GM12874 (cell line): ENCODE measurements around the gene GTF3C5.

Experiments
- TF ChIP-seq, protein P1 (sequence below): IDR thresholded peaks from 2 replicates; pipeline ENCODE4 v1.5.1; 2011; ENCODE audit warnings: low read depth, mild to moderate bottlenecking, control low read depth, low read length, moderate library complexity; ENCODE audit not compliant: insufficient read depth

The GTF3C5 gene, protein sequence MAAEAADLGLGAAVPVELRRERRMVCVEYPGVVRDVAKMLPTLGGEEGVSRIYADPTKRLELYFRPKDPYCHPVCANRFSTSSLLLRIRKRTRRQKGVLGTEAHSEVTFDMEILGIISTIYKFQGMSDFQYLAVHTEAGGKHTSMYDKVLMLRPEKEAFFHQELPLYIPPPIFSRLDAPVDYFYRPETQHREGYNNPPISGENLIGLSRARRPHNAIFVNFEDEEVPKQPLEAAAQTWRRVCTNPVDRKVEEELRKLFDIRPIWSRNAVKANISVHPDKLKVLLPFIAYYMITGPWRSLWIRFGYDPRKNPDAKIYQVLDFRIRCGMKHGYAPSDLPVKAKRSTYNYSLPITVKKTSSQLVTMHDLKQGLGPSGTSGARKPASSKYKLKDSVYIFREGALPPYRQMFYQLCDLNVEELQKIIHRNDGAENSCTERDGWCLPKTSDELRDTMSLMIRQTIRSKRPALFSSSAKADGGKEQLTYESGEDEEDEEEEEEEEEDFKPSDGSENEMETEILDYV

DNA sequence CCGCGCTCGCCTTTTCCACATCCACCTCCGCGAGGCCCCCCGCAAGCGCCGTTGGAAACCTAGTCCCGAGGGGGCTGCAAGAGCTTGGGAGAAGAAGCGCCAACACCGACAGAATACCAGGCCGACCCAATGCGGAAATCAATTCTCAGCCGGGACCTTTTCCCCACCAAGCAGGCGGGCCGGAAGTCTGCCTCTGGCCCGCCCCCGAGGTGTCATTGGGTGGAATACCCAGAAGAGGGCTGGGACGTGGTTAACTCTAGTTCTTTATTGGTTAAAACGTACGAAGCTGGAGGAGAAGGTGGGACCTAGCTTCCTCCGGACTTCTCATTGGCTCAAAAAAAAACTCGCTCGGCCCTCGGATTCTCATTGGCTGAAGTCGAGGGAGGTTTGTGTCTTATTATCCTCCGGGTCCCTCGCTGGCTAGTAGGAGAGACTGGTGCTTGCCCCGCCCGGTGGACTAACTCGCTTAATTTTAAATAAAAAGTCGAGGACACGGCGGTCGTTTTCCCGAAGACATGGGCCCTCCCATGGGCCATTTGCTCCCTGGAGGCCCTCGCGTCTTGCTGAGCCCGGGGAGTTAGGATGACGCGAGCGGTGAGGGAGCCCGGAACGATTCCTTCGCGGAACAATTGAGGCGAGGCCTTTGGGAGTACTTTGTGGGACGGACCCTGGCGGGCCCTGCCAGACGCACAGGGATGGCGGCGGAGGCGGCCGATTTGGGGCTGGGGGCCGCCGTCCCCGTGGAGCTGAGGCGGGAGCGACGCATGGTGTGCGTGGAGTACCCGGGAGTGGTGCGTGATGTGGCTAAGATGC, at the start of gene GTF3C5:
Gene GTF3C5 (plus strand): TSS at position 681 of the 813 bp plus-strand sequence. CDS start 15 bp downstream, at position 696.
- TF ChIP-seq, protein P1, sequence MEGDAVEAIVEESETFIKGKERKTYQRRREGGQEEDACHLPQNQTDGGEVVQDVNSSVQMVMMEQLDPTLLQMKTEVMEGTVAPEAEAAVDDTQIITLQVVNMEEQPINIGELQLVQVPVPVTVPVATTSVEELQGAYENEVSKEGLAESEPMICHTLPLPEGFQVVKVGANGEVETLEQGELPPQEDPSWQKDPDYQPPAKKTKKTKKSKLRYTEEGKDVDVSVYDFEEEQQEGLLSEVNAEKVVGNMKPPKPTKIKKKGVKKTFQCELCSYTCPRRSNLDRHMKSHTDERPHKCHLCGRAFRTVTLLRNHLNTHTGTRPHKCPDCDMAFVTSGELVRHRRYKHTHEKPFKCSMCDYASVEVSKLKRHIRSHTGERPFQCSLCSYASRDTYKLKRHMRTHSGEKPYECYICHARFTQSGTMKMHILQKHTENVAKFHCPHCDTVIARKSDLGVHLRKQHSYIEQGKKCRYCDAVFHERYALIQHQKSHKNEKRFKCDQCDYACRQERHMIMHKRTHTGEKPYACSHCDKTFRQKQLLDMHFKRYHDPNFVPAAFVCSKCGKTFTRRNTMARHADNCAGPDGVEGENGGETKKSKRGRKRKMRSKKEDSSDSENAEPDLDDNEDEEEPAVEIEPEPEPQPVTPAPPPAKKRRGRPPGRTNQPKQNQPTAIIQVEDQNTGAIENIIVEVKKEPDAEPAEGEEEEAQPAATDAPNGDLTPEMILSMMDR, result no peak

DNA sequence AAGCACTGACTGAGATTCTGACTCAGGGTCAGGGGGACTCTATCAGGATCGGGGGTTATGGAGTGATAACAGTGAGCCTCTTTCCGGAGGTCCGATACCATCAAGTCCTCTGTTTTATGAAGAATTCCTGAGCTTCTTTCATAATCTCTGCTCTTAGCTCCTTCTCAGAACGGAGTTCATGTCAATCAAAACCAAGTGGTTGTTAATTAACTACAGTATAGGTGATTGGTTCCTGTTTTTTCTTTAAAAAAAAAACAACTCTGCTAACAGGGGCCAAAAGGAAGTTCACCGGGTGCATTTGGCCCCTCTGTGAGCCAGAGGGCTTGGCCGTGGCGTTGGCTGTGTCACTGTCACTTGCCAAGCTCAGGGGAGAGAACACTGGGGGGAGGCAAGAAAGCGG, 48.3 kb upstream of the GTF3C5 start:
- TF ChIP-seq, protein P1, result no peak

DNA sequence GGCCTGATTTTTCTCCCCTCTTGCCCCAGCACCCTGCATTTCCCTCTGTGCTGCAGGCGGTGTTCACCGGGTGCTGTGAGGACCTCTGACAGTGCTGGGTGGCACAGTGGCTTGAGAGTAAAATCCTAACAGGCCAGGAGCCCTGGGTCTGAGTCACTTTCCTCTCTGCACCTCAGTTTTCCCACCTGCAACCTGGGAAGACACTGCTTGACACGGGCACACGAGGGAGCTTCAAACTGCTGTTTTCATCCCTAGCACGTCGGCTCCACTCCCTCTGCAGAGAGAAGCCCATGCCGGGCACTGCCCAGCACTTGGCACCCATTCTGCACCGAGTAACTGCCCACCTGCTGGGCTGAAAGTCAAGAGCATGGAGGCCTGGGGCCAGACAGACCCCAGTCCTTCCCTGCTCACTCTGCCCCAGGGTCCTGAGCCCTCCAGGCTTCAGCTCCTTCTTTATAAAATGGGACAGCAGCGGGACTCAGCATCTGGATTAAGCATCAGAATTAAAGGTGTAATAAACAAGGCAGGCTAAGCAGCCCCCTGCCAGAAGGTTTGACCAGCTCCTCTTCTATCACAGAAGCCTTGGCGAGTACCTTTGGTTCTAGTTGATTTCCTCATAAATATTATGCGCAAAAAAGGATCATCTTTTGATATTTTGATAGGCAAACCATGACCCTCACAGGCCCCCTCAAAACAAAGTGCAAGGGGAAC, 47.2 kb upstream of the GTF3C5 start:
- TF ChIP-seq, protein P1, result no peak

DNA sequence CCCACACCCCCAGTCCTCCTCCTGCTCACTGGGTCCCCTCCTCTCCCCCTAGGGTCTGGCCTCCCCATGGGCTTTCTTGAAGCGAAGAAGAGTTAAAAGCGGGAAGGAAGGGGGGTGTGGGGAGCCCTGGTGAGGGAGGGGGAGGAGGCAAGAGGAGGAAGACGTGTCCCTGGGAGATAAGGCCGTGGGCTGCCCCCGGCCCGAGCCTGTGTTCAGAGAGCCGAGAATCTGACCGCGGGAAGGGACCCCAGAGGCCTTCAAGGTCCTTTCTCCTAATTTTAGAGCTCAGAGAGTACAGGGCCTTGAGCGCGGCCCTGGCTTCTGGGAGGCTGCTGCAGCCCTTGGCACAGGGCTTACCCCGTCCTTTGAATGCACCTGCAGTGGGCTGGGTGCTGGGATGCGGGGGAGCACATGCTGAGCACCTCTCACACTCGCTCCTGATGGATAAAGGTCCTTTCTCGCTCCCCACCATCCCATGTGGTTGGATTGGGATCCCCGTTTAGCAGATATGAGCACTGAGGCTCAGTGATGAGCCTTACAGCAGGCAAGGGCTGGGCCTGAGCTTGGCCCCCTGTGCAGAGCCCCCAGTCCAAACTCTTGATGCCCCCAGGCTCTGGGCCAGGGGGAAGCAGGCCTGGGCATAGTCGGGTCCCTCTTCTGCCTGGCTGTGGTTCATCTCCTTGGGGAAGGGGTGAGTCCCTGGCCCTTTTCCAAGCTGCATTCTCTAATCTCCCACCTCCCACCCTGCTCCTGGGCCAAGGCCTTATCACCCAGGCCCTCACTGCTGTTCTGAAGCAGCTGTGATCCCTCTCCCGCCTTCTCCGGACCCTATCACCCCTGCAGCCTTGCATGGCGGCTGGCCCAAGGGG, 46.4 kb upstream of the GTF3C5 start:
- TF ChIP-seq, protein P1, result no peak

DNA sequence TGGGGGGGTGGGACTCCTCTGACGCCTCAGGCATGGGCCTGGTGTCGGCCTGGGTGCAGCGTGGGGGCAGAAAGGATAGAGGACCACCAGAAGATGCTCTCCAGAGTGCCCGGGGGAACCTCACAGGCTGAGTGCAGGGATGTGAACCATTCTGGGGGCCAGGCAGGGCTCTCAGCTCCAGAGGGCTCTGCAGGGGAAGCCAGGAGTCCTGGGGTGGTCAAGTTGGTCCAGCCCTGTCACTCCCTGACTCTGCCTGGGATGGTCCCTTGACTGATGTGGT, 45.8 kb upstream of the GTF3C5 start:
- TF ChIP-seq, protein P1, result no peak

DNA sequence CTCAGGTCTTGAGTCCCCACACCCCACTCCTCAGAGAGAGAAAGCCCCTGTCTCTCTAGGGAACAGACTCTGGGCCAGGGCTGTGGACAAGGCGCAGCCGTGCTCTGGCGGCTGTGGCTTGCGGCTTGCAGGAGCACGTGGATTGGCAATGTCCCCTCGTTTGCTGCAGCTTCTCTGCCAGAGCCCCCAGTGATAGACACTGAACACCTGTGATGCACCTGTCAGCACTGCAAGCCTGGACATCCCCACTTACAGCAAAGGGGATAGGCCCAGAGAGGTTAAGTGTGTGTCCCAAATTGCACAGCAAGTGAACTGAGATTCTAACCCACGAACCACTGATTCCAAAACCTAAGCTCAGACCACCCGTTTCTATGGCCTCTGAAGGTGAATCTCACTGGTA, 45.3 kb upstream of the GTF3C5 start:
- TF ChIP-seq, protein P1, result no peak
